ENCODE results near the gene BMPR2.
"Not testable (repeated sequence)": the region's sequence is repeated elsewhere in the genome, so short reads cannot be mapped to it uniquely, and the experiment has no call there.

DNA sequence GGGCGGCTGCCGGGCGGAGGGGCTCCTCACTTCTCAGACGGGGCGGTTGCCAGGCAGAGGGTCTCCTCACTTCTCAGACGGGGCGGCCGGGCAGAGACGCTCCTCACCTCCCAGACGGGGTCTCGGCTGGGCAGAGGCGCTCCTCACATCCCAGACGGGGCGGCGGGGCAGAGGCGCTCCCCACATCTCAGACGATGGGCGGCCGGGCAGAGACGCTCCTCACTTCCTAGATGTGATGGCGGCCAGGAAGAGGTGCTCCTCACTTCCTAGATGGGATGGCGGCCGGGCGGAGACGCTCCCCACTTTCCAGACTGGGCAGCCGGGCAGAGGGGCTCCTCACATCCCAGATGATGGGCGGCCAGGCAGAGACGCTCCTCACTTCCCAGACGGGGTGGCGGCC is 159.2 kb downstream of the BMPR2 start:
- TF ChIP-seq EZH2phosphoT487 (IDR thresholded peaks at IDR 0.05; ENCODE audit: borderline replicate concordance); POLR2AphosphoS5 (IDR thresholded peaks at IDR 0.05; ENCODE audit: low read depth, low read length); POLR2A (IDR thresholded peaks at IDR 0.05; ENCODE audit: borderline replicate concordance, extremely low read depth, insufficient read depth, insufficient read length); EZH2 (IDR thresholded peaks at IDR 0.05); FOSL1 (IDR thresholded peaks at IDR 0.05; ENCODE audit: low read depth); SP1 (IDR thresholded peaks at IDR 0.05; ENCODE audit: low read depth); JUND (IDR thresholded peaks at IDR 0.05); YY1 (IDR thresholded peaks at IDR 0.05; ENCODE audit: extremely low read depth, insufficient replicate concordance, low read depth, low read length); ZNF274 (IDR thresholded peaks at IDR 0.05; ENCODE audit: low read depth, low read length); ZFX (IDR thresholded peaks at IDR 0.05): not testable (repeated sequence)
- TF ChIP-seq, protein P1, sequence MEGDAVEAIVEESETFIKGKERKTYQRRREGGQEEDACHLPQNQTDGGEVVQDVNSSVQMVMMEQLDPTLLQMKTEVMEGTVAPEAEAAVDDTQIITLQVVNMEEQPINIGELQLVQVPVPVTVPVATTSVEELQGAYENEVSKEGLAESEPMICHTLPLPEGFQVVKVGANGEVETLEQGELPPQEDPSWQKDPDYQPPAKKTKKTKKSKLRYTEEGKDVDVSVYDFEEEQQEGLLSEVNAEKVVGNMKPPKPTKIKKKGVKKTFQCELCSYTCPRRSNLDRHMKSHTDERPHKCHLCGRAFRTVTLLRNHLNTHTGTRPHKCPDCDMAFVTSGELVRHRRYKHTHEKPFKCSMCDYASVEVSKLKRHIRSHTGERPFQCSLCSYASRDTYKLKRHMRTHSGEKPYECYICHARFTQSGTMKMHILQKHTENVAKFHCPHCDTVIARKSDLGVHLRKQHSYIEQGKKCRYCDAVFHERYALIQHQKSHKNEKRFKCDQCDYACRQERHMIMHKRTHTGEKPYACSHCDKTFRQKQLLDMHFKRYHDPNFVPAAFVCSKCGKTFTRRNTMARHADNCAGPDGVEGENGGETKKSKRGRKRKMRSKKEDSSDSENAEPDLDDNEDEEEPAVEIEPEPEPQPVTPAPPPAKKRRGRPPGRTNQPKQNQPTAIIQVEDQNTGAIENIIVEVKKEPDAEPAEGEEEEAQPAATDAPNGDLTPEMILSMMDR (IDR thresholded peaks at IDR 0.05 in 2 of 3, conservative IDR thresholded peaks at IDR 0.05 in 1 of 3; ENCODE audit: borderline replicate concordance in 1 of 3, insufficient read depth in 1 of 3, low read depth in 2 of 3, low read length in 2 of 3): not testable (repeated sequence)
- TF ChIP-seq, protein P2, sequence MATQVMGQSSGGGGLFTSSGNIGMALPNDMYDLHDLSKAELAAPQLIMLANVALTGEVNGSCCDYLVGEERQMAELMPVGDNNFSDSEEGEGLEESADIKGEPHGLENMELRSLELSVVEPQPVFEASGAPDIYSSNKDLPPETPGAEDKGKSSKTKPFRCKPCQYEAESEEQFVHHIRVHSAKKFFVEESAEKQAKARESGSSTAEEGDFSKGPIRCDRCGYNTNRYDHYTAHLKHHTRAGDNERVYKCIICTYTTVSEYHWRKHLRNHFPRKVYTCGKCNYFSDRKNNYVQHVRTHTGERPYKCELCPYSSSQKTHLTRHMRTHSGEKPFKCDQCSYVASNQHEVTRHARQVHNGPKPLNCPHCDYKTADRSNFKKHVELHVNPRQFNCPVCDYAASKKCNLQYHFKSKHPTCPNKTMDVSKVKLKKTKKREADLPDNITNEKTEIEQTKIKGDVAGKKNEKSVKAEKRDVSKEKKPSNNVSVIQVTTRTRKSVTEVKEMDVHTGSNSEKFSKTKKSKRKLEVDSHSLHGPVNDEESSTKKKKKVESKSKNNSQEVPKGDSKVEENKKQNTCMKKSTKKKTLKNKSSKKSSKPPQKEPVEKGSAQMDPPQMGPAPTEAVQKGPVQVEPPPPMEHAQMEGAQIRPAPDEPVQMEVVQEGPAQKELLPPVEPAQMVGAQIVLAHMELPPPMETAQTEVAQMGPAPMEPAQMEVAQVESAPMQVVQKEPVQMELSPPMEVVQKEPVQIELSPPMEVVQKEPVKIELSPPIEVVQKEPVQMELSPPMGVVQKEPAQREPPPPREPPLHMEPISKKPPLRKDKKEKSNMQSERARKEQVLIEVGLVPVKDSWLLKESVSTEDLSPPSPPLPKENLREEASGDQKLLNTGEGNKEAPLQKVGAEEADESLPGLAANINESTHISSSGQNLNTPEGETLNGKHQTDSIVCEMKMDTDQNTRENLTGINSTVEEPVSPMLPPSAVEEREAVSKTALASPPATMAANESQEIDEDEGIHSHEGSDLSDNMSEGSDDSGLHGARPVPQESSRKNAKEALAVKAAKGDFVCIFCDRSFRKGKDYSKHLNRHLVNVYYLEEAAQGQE (IDR thresholded peaks at IDR 0.05; ENCODE audit: low read depth): not testable (repeated sequence)

Data from HCT116 (cell line).